Measurements from ENCODE around the gene TMEM218. TPM values are rescaled to one million over a fixed set of nuclear protein-coding genes. Genes with fewer than 3 reads are reported as not detected.

Gene TMEM218
- total RNA-seq, 1 experiment from 2014 or later = 25.8 TPM

DNA sequence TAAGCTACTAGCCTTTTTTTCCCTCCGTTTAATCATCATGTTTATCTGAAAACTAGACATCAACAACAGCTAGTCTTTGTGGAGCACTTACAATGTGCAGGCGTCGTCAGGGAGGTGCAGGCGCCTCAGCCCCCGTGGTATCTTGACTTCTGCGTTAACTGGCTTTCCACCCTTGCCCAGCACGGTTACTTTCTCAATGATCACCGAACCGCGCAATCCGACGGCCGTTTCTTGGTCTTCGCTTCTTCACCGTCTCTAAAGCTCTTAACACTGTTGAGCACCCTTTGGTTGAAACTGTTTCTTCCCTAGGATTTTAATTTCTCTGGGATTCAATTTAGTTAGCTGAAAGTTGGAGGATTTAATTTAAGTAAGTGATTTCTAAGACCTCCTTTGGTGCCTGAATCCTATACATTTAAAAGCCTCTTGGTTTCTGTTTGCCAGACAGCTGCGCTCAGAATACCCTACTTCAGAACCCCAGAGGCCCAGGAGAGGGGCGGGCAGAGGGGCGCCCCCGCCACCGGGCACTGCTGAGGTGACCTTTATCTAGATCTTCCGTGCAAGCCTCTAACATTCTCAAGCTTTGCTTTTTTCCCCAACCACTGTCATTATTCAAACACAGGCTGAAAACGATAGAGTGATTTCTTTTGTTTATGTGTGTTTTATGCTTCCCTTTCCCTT lies 18.0 kb upstream of the TMEM218 start:
- no peak for DNase-seq (ENCODE audit: low spot score)

DNA sequence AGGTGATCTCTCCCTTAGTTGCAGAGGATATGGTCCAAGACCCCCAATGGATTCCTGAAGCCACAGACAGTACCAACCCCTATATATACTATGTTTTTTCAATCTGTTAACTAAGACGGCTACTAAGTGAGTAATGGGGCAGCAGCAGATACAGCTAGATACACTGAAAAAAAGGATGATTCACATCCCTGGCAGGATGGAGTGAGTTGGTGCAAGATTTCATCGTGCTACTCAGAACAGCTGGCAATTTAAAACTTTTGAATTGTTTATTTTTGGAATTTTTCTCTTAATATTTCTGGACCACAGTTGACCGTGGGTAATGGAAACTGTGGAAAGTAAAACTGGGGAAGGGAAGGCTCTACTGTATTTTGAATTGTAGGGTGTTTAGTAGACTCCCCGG lies 17.0 kb upstream of the TMEM218 start:
- DNase-seq (ENCODE audit: low spot score) = no peak

DNA sequence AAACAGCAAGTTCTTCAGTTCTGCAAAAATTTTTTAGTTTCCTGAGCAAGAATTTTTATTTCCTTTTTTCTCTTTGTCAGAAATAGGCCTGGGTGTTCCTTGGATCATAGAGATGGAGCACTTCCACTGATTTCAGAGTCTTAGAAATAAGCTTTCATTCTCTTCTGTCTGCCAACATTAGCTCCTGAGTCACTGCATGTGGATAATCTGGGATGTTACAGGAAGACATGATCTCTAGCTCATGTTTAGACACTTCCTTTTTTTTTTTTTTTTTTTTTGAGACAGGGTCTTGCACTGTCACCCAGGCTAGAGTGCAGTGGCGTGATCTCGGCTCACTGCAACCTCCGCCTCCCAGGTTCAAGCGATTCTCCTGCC lies 13.2 kb upstream of the TMEM218 start:
- no peak for DNase-seq (ENCODE audit: low spot score)

DNA sequence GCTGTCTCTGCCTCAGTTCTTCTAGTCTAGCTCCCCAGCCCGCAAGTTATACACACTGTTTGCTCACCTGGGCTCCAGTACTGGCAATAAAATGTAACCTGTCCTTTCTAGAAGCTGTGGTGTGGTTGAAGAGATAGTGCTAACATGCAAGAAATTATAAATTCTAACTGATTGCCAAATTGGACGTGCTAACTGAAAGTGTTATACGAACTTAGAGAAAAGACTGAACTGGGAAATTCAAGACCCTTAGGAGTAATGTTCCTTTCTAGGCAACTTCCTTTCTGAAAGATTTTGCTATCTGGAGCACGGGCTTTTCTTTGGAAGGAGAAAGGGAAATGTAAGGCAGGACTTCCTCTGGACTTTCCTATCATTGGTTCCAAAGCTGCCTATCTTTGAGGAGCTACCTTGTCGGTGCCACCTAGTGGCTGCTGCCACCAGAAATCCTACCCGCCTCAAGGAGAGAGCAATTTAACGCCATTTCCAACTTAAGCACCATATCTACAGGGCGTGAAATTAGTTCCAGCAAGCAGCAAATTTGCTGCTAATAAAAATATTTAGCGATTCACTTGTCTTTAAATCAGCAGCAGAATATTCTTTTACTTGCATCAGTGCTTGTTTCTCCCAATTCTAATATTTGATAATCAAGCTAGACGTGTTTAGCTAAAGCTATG lies 12.7 kb upstream of the TMEM218 start:
- DNase-seq (ENCODE audit: low spot score) = peak; percentile 80

DNA sequence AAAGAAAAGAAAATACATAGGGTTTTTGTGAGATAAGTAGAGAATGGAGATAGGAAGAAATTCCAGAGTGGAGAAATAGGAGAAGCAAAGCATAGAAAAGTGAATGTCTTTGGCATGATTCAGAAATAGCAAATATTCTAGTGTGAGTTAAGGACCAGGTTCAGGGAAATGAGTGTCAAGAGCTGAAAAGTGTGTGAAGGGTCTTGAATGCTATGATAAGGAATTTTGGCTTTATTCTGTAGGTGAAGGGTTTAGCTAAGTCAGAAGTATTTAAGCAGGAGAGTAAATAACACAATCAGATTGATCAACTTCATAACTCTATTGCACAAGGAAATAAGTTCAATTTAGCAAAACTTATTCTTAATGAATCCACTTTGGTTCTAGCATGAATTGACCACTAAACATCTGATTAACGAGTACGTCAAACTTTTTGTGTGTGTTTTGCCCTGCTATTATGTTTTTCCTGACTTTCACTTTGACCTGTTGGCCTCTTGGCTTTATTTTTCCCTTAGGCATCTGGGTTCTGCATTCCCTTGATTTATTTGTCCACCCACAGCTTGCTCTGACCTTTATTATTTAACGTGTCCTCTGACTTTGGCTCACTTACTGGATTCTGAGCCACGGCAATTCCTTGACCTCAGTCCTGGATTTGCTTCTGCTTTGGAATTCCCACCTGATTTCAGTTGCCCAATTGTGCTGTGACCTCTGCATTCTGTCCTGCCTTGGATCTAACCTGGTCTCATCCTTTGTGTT lies 11.9 kb upstream of the TMEM218 start:
- no peak for DNase-seq (ENCODE audit: low spot score)

DNA sequence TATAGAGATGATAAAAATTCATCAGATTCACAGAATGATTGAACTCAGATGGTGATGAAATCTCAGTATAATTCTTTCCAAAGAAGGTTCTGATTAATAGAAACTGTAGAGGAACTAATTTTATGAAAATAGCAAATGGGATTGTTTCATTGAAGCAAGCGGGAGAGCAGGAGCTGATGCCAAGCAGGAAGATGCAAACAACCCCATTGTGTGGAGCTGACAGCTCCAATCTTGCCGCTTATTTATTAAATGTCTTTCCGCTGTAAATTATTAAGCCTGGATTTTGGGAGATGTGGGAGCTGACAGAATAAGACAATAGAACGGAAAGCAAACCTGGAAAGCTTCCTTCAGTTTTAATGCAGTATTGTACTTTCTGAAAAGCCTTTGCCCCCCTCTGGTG lies 6.0 kb upstream of the TMEM218 start:
- no peak for DNase-seq (ENCODE audit: low spot score)

DNA sequence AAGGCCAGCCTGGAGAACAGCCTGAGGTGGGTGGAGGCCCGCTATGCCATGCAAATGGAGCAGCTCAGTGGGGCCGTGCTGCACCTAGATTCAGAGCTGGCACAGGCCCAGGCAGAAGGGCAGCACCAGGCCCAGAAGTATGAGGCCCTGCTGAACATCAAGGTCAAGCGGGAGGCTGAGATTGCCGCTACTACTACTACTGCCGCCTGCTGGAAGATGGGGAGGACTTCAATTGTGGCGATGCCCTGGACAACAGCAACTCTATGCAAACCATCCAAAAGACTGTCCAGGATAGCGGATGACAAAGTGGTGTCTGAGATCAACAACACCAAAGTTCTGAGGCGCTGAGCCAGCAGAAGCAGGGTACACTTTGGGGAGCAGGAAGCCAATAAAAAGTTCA lies 3.1 kb upstream of the TMEM218 start:
- no peak for DNase-seq (ENCODE audit: low spot score)

DNA sequence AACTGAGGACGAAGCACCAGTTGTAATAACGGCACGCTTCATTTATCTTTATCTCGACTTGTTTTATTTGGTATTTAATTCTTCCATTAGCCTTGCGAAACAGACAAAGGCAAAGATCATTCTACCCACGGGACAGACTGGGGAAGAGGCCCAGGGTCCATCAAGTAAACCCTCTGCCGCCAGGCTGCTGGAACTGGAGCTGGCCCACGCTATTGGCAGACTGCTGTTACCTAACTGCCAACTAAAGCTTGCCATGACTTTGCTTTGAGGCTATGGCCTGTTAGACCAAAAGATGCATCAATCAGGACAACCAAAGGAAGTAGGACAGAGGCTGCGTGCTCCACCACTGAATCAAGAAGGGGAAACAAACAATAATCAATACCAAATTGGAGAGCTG lies 780 bp upstream of the TMEM218 start:
- DNase-seq (ENCODE audit: low spot score) = no peak

DNA sequence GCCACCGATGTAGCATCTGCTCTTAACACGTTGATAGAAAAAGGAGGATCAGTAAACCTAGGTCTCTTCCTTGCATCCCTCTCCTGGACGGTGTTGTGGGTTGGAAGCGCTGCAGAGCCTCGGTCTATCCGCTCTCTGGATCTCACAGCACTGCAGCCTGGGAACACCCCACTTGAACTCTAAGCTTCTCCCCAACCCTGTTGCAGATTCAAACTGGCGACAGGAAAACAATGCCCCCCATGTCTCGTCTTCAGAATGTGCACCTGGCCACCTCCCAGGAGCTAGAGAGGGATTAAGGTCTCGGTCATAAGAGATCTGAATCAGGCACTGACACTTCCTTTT lies 454 bp downstream of the TMEM218 start:
- DNase-seq (ENCODE audit: low spot score) = no peak

DNA sequence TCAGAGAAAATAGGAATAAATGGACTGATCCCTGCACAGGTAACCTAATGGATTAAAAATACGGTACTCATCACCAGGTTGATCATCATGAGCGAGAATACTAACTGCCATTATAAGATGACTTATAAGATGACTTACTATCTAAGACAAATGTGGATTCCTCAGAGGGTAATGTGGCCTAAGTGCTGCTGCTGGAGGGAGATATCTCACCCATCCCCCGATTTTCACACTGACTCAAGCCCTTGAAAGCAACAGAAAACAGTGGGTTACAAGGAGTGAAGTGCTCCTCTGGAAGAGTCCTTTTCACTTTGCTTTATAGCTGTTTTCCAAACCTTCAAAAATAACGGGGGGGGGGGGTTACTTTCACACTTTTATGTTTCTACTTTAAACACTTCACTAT lies 920 bp downstream of the TMEM218 start:
- DNase-seq (ENCODE audit: low spot score) = no peak

DNA sequence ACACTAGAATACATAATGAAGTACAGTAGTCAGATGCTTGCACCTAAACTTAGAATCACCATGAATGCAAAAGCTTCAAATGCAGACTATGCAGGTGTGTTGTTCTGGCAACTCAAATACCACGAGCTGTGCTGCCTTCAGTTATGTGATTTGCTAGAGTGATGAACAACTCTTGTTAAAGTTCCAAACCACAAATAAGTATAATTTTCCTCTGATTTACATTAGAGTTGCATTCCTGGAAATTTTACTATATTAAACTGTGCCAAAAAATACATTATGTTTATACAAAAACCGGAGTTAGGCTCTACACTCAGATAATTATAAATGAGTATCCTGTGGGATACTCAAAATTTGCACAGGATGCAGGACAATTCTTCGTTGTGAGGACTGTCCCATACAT lies 3.0 kb downstream of the TMEM218 start:
- no peak for DNase-seq (ENCODE audit: low spot score)

DNA sequence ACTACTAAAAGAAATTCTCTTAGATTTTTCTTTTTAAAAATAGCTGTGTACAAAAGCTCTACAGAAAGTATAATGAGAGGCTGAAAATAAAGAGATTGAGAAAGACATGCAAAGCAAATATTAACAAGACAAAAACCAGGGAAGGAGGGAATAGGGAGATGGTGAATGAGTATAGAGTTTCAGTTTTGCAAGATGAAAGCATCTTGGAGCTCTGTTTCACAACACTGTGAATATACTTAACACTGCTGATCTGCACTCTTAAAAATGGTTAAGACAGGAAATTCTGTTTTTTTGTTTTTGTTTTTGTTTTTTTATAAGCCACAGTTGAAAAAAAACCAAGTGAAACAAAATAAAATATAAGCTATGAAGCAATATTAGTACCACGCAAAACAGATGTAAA lies 5.5 kb downstream of the TMEM218 start:
- DNase-seq (ENCODE audit: low spot score) = no peak

DNA sequence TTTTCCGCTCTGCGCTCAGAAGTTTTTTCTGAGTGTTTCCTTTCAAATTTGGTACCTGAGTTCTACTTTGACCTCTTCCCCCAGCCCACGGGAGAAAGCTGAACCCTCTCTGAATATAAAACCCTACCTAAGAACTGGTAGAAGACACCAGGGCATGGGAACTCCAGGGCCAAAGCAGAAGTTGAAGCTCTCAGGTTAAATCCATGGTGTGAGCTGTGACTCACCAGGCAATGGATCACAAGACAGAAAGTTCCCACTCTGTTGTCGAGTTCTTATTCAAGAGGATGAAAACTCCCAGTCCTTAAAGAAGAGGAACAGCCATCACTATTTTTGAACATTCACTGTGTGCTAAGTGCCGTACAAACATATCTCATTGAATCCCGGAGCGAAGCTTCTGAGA lies 8.9 kb downstream of the TMEM218 start:
- DNase-seq (ENCODE audit: low spot score) = no peak

DNA sequence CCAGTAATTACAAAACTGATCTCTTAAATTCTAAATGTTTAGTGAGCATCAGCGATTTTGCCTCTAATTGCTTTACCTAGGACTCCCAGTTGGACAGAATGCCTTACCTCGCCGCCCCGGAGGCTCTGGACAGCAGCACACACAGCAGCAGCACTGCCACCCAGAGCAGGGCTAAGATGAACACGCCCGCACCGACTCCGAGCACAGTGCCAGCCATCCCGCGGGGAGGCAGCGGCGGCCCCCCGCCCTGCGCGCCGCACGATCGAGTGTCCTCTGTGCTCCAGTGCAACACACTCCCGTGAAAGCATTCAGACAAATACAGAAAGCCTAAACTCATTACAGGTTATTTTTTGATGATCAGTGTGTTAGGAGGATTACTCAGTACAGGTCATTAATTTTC lies 9.4 kb downstream of the TMEM218 start:
- no peak for DNase-seq (ENCODE audit: low spot score)

DNA sequence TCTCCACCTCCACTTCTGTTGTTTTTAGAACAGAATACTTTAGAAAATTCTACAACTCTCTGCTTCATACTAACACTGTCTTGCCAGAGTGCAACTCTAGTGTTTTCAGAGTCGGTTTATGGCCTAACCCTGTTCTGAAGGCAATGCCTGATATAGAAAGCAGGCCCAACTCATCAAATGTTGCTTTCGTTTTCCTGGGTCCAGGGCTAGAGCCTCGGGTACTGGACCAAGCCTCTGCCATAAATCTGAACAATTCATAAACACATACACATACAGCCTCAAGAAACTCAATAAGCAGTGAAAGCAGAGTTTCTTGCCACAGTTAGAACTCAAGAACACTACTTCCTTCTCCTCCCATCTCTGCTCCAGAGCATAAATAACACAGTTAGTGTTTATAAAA lies 9.8 kb downstream of the TMEM218 start:
- no peak for DNase-seq (ENCODE audit: low spot score)

DNA sequence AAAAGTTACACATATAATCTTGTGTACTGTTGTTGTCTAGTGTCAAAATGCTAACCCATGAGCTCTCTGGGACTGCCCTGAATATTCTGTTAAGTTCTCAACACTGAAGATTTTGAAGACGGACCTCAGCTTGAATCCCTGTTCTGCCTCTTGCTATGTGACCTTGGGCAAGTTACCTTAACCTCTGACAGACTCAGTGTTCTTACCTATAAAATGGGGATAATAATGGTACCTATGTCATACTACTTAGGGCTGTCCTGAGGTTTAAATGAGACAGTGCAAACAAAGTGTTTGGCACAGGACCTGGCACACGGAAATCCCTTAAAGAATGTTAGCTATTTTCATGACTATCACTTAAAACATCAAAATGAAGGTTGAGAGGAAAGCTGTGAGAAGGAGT lies 11.3 kb downstream of the TMEM218 start:
- no peak for DNase-seq (ENCODE audit: low spot score)

DNA sequence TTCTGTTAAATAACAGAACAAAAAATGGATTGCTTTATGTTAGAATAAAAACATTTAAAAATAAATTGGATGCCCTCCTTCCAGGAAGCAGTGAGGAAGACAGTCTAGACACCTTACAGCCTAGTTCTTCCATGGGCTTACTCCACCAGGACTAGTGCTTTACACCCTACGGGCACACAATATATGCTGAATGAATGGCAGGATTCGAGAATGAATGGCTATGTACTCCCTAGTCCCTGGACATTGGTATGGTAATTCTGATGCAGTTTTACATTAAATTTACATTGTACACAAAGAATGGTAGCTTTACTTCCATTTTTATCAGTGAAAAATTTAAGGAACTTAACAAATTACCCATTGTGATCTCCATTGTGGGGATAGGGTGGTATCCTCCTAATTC lies 16.7 kb downstream of the TMEM218 start:
- no peak for DNase-seq (ENCODE audit: low spot score)

DNA sequence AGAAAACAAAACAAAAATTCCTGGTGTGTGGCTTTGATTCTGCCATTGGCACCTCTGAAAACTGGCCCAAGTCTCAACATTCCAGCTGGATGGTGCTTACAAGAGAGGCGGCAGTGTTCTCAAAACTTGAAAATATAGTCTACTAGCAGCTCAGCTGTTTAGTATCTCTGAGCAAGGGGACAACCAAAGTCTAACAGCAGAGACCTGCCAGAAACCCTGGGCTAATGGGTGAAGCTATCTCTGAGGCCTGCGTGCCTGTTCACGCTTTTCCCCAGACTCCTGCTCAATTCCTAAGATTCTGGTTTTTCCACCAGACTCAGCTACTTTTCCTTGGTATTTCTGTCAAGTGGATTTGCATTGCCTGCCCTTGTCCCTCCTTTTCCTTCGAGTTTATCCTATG lies 17.9 kb downstream of the TMEM218 start:
- no peak for DNase-seq (ENCODE audit: low spot score)

DNA sequence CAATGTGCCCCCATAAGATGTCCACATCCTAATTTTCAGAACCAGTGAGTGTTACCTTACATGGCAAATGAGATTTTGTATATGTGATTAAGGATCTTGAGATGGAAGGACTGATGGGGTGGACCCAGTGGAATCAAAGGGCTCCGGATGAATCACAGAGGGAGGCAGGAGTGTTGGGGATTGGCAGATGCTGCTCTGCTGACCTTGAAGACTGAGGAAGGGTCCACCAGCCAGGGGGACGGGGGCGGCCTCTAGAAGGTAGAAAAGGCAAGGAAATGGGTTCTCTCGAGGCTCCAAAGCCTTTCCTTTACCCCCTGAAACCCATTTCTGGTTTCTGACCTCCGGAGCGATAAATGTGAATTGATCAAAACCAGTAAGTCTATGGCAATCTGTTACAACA lies 18.8 kb downstream of the TMEM218 start:
- no peak for DNase-seq (ENCODE audit: low spot score)

DNA sequence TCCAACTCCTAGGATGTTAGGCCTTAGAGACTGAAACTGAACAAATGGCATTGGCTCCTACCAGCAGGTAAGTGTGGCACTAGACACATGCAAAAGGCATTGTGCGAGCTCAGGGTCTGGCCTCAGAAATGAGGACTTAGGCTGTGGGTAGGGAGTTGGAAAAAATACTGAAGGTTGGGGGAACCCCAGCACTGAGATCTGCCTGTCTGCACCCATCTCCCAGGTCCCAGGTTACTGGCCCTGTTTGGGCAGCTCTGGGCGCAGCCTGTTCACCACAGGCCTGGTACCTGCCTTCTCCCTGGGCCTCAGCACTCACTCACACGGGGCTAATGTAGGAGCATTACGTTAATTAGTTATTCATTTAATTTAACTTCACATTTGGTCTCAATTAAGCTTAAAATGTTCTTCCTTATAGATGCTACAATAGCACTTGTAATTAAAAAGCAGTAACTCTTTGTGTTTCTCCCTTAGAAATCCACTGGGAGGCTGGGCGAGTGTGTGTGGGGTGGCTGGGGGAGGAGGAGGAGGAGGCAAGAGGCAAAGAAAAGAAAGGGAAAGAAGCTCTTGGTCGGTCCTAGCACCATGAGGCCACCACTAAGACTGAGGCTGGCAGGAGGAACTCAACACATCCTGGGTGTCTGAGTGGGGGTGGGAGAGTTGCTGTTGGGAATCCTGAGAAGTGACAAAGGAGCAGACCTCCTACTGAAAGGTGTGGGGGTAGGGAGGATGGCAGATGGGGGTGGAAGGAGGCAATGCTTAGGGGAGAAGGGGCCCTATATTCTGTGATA lies 19.4 kb downstream of the TMEM218 start:
- DNase-seq (ENCODE audit: low spot score) = no peak

DNA sequence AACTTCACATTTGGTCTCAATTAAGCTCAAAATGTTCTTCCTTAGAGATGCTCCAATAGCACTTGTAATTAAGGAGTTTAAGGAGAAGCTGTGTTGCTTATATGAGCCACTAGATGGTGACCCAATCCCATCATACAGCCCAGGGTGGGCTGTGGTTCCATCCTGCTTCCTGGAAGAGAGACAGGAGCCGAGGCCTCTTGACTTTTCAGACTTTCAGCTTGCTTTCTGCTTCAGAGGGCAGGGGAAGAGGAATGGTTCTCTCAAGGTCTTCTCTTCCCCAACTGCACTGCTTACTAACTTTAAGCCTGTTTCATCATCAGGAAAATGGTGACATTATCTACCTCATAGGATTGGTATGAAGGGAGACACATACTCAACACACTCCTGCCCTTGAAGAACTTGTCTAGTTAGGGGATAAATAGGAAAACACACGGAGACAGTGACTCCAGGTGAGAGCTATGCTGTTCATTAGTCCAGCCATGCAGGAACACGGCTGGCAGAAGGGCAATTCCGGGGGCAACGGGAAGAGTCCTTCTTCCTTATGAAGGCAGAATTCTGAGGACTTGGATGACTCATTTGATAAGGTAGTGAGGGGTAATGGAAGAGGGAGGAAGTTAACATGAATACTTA lies 20.1 kb downstream of the TMEM218 start:
- DNase-seq (ENCODE audit: low spot score) = peak; percentile 34

DNA sequence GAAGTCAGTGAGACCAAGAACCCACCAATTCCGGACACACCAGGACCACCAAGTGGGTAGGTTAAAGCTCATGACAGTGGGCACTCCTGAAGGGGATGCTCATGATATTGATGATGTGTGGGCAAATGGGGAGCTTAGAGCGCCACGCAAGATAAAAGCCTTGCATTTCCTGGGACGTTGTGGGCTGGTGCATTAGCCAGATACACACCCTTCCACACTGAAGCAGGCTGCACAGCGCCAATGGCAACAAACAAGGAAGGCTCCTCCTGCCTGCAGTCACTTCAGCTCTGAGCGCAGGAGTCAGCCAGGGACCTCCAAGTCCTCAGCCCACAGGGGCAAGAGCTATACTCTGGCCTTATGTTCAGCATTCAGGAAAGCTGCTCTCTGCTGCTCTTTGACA lies 20.6 kb downstream of the TMEM218 start:
- no peak for DNase-seq (ENCODE audit: low spot score)
